Fibroblast of skin of right quadriceps (primary cell): ENCODE measurements around the gene RAB15.

Source experiments
- DNase-seq: peaks from one replicate; pipeline ENCODE4 v3.0.0-alpha.2; 2013

RAB15 gene

DNA sequence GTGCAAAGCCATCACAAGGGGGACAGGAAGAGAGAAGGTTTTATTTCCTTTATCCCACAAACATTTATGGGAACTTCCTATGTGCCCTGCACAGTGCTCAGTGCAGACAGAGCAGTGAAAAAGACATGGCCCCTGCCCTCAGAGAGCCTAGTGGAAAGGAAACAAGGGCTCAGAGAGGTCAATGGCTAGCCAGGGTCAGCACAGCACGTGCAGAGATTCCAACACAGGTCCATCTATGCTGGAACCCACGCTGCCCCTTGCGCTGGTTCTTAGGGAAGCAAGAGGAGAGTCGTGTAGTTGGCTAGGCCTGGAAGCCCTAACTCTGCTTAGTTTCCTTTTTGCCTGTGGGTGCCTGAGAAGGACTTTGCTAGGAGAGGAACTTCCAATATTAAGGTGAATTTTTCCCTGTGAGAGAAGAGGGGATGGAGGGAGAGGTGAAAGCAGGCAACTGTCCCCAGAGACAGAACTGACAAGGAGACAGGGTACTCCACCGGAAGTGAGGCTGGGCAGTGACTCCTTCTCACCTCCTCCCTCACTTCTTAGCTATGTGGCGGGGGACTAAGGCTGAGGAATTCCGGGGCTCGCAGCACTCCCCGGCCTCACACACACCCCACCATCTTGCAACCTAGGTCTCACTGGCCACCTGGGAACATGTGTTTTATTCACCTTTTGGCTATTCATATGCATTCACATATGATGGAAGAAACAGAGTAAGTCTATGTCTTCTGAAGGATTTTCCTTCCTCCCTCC lies 17.5 kb downstream of the RAB15 start:
- no peak for DNase-seq

DNA sequence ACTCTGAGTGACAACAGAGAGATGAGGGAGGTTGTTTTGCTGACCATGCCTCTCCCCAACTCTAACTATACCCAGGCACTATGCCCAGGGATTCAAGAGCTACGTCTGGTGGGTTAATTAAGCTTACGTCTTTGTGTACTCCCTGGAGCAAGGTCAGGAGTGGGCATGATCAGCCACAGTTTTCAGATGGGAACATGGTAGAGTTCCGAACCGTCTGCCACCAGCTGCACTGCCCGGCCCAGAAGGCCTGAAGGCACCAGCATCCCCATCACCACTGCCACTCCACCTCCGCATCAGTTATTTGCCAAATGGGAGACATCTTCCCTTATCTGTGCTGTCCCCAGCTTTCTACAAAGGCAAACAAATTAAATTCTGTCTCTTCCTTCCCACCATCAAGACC lies 18.5 kb downstream of the RAB15 start:
- no peak for DNase-seq

DNA sequence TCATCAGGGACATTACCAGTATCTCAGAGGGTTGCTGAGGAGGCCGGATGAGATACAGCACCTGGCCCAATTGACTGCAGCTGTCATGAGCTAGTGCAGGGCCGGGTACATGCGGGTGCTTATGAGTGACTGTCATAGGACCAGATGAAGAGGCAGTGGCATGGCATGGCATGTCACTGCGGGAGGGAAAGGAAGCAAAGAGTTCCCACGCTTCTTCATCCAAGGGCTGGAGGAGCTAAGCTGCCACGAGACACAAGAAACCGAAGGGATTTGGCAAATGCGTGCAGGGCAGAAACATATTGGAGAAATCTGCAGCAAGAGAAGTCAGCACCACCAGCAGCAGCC lies 18.9 kb downstream of the RAB15 start:
- no peak for DNase-seq

DNA sequence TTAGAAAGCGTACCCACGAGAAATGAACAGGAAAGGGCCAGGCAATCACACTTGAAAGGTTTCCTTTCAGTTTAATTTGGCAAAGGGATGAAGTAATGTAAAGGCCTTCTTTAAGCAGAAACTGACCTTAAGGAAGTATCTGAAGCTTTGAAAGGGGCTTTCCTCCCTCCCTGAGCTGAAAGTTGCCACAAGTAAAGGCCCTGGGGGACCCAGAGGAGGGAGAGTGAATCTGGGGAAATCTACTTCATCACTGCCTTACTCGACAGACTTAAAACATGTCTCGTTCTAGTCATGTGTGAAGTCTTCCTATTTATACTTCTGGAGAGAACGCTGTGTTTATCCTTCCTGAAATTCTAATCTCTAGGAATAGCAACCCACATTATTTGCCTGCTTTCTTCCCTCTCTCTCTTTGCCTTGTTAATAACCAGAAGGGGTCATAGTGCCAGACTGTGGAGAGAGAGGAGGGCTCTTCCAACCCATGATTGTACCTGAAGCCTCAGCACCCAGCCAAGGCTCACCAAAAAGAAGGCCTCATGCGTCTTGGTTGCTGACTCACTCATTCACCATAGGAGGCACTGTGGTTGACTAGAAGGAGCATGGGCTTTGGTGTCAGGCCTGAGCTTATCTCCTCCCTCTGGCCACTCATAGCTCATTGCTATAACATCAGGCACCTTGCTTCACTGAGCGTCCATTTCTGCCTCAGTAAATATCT lies 19.4 kb downstream of the RAB15 start:
- no peak for DNase-seq

DNA sequence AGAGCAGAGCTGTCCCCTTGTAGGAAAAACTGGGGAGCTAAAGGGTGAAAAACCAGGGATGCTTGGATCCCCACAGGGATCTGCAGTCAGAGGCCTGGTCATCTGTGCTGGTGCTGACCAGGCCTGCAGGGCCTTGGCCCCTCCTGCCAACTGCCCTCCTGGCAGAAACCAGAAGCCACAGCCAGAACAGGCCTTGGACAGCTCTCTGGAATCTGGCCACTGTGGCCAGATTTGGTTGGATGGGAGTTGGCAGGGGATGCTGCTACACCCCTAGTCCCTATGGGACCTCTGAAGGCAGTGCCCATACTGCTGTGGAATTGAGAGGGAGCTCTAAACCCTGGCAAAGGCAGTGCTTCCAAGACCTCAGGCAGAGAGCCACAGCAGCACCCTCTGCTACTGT lies 20.4 kb downstream of the RAB15 start:
- DNase-seq = no peak

DNA sequence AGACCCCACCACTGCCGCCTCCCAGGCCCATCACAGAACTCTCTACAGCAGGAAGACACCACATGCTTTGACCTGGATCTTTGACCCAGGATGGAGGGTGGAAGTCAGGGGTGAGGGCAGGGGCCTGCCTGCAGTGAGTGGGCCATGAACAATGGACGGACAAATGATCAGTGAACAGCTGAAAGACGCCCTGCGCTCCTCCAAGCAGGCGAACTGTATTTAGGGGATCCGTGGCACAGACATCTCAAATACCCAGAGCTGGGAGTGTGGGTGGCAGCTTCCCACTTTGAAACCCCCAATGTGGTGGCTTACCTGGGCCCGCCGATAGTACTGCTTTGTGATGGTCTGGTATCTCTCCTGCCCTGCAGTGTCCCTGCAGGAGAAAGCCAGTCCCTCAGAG lies 20.8 kb downstream of the RAB15 start:
- DNase-seq = no peak

DNA sequence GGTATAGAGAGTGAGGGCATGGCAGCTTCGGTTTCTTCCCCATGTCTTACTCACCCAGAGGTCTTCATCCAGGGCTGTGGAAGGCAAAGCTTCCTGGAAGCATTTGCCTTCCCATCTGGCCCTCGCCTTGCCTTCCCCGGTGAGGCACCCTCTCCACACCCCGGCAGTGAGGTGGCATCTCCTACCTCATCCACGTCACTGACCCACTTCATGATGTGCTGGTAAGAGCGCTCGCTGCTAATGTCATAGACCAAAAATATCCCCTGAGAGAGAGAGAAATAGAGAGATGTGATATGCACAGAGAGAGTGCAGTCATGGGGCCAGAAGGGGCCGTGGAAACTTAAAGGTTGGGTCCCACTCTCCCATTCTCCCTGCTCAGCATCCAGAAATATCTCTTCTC lies 21.2 kb downstream of the RAB15 start:
- no peak for DNase-seq

DNA sequence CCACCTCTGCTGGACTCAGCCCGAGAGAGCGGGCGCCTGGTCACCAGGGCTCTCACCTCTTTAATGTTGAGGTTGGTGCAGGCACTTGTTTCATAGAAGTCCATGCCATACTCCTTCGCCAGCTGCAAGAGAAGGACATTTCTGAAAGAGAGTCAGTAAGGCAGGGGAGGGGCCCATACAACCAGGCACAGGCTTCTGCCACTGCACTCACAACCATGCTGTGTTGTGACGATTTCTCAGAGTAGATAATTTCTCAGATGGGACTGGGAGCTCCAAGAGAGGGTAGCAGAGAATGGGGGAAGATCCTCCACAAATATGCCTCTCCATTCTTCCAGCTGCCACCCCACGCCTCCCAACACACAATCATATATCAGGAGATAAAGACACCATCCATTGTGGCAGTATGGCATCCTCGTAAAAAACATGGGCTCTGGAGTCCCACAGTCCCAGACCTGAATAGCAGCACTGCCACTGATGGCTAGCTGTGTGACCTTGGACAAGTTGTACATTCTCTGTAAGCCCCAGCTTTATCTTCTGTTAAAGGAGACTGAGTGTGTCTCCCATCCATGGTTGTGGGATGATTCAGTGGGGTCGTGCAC lies 23.4 kb downstream of the RAB15 start:
- DNase-seq = no peak

DNA sequence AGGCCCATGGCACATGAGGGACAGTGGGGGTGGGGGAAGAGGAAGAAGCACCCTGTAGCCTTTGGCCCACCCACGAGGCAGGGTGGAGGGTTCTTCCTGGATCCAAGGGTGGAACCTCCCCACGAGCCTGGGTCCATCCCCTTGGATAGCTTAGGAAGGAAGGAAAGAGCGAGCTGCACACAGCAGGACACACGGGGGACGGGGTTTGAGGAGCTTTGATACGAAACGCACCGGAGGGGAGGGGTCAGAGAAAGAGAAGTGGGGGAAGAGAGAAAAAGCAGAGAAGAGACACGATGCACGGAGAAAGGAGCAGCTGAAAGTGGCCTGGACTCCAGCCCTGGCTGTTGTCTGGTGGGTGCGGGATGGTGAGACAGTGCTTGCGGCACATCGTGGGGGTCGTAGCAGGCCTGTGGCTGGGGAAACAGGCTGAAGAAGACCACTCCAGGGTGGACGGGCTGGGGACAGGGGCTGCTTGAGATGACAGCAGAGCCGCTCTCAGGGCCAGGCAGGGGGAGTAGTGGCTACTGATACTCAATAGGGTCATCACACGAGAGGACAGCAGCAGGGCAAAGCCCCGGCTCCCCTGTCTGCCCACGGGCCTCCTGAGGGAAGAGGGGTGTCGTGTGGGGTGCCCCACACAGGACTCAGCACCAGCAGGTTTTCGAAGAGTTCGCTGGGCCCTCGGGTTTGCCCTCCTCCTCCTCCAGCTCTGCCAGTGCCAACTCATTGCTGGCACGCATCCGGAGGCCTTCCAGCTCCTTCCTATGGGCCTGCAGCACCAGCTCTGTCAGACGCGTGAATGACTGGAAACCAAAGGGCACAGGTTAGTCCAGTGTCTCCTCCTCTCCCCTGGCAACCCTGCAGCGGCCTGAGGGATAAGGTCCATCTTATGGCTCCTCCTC lies 24.2 kb downstream of the RAB15 start:
- DNase-seq = no peak

DNA sequence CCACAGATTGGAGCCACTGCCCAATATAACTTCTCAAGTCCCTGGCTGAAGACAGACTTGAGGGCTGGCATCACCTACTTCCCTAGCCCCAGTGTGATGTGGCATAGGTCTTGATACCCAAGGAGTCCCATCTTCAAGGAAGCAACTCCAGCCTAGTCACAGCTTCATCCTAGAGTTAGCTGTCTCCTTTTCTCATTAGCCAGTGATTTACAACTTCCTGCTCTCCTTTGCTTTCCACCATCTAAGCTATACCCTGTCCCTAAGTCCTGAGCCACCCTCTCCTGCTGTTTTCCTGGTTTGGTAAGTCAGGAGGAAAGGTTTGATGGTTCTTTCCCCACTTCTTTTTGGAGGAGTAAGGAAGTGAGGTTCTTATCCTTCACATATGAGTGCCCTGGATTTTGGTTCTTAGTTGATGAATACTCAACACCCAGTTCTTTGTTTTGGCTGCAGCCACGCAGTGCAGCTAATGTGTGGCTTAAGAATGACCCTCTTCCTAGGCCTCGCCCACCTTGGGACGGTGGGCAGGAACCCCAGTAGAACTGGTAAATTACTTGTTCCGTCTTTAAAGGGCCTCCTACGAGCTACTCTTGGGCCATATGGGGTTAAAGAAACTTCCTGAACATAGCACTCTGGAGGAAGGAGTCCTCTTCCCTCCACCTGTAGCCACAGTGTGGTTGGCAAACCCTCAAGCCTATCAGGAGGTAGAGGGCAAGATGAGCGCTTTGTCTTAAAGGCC lies 25.7 kb downstream of the RAB15 start:
- DNase-seq = no peak

DNA sequence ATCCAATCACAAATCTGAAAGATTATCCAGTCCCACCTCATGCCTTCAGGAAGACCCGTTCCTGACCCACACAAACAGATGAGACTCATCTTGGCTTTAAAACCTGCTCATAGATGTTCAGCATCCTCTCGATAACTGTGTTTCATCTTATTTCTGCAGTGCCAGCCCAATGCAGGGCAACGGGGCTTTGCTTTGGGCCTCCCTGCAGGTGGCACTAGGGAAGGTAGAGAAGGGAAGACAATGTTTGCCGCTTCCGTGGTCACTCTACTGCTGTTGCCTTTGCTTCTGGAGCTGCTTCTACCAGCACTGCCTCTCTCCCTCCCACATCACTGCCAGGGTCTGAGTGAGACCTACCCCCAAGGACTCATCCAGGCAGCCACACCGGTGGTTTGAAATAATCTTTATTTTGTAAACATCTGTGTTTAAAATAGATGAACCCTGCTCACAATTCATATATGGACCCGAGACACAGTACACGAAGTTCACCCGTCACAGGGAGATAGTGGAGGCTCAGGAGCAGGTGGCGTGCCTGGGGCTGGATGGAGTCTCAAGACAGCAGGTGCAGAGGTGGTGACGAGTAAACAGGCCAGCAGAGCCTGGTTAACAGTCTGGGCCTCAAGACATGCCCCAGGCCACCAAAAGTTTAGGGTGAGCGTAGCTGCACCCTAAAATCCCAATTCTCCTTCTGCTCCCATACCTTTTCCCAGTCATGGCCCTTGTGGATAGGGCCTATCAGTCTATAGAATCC lies 26.5 kb downstream of the RAB15 start:
- no peak for DNase-seq

DNA sequence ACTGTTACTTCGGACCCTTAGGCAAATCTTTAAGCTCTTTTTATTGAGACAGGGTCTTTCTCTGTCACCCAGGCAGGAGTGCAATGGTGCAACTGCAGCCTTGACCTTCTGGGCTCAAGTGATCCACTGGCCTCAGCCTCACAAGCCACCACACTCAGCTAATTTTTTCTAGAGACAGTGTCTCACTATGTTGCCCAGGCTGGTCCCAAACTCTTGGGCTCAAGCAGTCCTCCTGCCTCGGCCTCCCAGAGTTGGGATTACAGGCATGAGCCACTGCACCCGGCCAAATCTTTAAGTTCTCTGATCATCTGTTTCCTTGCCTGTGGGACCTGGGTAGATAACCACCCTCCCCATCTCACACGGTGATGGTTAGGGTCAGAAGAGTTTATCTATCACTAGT lies 27.3 kb downstream of the RAB15 start:
- no peak for DNase-seq

DNA sequence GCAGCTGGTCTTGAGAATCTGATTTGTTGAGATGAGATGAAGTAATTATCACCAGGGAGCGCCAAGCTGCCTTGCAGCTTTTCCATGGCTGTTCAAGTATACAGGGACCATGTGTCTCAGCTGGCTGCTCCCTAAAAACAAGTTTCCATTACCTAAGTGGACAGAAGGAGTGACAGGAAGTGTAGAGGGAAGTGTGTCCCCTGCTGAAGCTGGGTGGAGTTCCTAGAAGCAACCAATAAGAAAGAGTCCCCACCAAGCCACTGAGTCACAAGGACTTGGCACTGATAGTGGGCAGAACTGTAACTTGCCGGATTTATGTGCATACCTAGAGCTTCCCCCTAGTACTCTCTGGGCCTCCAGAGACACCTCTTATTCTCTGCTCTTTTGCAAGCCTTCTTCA lies 28.1 kb downstream of the RAB15 start:
- no peak for DNase-seq

DNA sequence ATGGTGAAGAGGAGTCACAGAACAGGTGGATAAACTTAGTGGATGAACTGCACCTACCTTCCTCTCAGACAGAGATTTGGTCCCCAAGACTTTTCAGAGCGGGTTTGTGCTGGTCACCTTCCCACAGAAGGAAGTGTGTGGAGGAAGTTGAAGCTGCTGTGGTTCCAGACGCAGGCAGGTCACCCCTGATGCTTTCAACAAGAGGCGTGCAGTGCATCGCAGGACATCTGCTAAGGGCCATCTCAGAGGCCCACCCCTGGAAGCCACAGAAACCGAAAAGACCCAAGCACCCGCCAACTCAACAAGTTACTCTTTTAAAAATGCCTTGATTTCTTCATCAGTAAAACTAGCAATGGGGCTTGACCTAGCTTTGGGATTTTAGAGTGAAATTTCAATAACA lies 28.6 kb downstream of the RAB15 start:
- no peak for DNase-seq

DNA sequence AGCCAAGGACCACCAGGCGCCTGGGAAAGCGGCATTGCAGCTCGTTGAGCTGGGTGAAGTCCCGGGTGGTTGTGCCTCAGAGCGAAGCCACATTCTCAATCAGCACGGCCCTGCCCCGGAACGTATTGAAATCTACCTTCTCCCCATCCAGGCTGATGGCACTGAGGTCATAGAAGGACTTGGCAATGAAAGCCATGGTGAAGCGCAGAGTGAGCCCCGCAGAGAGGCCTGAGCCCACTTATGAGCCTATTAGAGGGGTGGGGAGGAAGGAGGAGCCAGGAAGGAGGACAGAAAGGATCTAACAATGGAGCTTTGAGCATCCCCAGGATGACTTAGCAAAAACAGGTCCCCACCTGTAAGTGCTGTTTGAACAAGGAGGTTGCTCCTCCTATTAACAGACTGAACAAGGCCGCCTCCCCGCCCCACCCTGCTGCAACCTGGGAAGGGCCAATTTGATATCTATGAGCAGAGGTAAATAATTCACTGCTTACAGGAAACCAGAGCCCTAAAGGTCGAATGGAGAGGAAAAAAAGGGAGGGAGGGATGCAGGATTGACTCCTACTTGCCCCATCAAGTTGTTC lies 29.5 kb downstream of the RAB15 start, which contains the start of gene GPX2:
Gene GPX2 (minus strand): TSS at position 215 of the 581 bp plus-strand sequence. CDS start 19 bp downstream, at position 196.
- DNase-seq = no peak

DNA sequence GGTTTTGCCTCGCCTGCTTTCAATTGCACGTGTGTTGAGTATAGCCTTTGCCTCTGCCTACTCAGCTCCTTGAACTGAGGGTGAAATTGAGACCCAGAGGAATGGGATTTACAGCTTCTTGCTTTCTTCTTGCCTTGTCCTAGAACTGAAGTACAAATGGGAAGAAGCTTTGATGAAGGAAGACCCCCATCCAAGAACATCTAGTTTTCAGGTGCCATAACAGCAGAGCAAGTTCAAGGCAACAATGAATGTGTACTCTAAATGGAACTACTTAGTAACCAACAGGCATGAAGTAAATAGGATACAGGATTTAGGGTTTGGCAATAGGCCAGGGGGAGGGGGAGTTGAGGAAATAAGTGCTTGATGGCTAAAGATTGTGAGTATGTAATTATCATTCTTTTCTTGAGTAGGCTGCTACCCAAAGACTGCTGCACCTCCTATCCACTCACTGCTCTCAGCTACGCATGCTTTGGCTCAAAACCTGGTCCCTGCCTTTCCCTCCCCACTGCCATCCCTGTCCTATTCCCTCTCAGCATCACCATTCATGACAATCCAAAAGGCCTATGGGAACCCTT lies 31.7 kb downstream of the RAB15 start:
- no peak for DNase-seq

DNA sequence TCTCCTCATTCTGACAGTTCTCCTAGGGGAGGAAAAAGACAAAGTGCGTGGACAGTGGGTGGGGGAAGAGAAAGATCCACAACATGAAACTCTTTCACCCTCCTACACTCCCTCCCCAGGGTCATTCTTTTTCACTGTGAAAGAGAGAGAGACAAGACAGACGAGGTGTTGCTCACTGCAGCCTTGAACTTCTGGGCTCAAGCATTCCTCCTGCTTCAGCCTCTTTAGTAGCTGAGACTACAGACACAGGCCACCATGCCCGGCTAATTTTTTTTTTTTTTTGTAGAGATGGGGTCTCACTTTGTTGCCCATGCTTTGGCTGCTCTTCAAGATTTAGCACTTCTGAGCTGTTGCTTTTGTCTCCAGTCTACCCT lies 32.3 kb downstream of the RAB15 start:
- DNase-seq = no peak

DNA sequence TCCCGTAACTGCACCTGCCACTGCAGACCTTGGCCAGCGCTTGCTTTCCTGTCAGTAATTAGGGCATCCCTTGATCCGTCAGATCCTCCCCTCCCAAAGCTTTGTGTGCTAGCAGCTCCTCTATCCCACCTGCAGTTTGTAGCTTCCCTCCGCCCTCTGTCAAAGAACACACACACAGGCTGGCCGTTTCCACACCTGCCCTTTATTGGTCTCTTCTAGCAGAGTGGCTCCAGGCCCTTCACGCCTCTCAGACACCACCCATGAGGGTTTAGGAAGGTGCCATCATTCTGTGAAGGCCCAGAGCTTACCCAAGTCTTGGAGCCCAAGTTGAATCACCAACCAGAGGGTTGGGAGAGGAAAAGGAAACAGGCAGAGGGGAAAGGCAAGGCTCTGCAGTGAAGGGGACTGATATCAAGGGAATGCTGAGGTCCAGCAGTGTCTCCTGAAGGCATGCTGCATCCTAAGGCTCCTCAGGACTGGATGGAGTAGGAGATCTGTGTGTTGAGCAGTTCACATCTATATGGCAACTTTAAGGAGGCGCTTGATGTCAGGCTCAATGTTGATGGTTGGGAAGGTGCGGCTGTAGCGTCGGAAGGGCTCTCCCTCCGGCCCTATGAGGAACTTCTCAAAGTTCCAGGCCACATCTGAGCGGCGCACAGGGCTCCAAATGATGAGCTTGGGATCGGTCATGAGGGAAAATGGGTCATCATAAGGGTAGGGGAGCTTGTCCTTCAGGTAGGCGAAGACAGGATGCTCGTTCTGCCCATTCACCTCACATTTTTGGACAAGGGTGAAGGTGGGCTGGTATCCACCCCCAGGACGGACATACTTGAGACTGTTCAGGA lies 32.9 kb downstream of the RAB15 start:
- no peak for DNase-seq

DNA sequence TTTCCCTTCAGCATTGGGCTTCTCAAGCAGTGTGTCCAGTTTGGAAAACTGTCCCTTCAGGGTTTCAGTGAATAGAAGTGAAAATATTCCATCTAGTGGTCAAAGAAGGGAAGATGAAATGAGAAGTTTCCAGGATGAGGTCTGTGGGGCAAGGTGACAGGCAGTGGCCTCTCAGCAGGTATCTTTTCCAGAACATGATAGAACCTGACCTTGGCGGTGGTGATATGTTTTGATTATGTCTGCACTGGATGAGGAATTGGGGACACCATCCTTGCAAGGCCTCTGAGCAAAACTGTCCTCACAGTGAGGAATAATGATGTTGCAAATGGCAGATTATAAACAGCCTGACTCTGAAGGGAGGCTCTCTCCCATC lies 34.3 kb downstream of the RAB15 start:
- no peak for DNase-seq

DNA sequence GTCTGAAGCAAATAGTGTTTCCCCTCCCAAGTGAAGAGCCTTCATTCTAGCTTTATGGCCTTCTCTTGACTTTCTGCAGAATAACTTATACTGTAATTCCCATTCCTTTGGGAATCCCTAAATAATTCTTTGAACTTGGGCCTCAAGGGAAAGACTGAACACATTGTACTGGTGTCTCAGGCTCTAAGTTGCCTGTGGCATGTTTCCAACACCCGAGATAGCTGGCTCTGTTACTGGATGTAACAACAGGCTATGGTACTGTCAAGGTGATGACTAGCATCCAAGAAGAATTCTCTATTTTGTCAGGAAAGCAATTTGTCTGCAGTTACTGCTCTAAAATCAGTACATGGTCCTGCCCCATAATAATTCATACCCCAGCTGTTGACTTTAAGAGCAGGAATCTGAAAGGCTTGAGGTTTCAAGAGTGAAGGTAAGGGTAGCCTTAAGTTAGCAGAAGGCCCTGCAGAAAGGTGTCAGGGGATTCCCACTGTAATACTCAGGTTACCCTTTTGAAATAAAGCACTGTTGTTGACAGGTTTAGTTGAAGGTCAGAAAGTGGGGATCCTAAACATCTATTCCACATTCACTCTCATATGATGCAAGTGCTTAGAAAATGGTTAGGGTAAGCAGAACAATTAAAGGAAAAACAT lies 34.8 kb downstream of the RAB15 start:
- no peak for DNase-seq
